ENCODE data around the gene TNIK.

DNA sequence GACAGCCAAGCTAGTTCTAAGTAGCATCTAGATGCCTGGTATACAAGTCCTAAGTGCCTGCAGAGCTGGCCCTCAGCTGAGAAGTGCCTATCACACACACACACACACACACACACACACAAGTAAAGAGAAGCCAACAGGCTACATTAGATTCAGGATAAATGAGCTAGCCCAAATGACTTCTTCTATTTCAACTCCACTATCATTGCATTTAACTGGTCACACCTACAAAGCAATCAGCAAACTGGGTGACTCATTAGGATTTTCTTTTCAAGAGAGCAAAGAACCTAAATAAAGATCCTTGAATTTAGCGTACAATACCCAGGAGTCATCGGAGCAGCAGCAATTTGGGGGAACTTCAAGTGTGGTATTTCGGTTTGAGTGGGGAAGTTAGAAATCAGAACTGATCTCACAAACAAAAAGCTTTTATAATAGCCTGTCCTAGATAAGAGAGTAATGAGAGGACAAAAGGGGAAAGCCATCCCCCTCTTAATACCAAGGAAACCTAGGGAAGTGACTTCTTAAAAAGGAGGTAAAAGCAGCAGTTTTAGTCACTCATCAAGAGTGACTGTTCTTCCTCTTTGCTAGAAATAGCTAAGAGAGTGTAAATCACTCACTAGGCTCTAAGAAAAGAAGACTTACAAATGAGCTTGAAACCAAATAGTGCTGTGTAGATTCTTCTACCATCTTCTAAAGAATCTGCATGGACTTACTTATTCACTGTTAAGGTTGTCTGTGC, 112.7 kb downstream of the TNIK start:
- TF ChIP-seq, protein P1, sequence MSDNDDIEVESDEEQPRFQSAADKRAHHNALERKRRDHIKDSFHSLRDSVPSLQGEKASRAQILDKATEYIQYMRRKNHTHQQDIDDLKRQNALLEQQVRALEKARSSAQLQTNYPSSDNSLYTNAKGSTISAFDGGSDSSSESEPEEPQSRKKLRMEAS (IDR thresholded peaks at IDR 0.05; ENCODE audit: low read depth, low read length) = no peak
- no peak for TF ChIP-seq CTCF (IDR thresholded peaks at IDR 0.05; ENCODE audit: low read depth, low read length)

Measured in NB4 (cell line).